Neutrophil (primary cell): ENCODE data around the gene GINS2.

Experiments used
- H3K27ac ChIP-seq: fragments of 200-600 bp; sonication (generic); 2 replicates; pipeline ENCODE4 v1.5.1; 2016; ENCODE audit warnings: mild to moderate bottlenecking, moderate library complexity
- H3K27me3 ChIP-seq: fragments of 200-600 bp; sonication (generic); 2 replicates; pipeline ENCODE4 v1.6.0; 2016; ENCODE audit warnings: mild to moderate bottlenecking
- H3K36me3 ChIP-seq: fragments of 200-600 bp; sonication (generic); 2 replicates; pipeline ENCODE4 v1.5.1; 2017
- H3K4me1 ChIP-seq, 2 experiments: fragments of 200-600 bp in 1 of 2; sonication (generic) in 1 of 2; 1 replicate in 1 of 2; 2 replicates in 1 of 2; pipeline versions ENCODE4 v1.5.1 to v1.6.1; 2013 to 2016; ENCODE audit warnings: low read depth in 1 of 2, low read length in 1 of 2, mild to moderate bottlenecking in 1 of 2, moderate library complexity in 1 of 2; ENCODE audit not compliant: control insufficient read depth in 1 of 2, insufficient read depth in 1 of 2
- H3K4me3 ChIP-seq, 2 experiments: fragments of 200-600 bp in 1 of 2; sonication (generic) in 1 of 2; 1 replicate in 1 of 2; 2 replicates in 1 of 2; pipeline ENCODE4 v1.5.1; 2013 to 2016; ENCODE audit warnings: low read depth in 1 of 2, low read length in 1 of 2, mild to moderate bottlenecking in 1 of 2, moderate library complexity in 1 of 2
- H3K9me3 ChIP-seq: fragments of 200-600 bp; sonication (generic); 2 replicates; pipeline ENCODE4 v1.5.1; 2016
- CTCF ChIP-seq: fragments of 200-600 bp; sonication (generic); IDR thresholded peaks from 2 replicates; pipeline ENCODE4 v1.5.1; 2016; ENCODE audit warnings: antibody characterized with exemption

The GINS2 gene

GRCh38 chr16:85673529-85674417 is 15.0 kb downstream of the GINS2 start:
- Histone ChIP-seq H3K4me3 (no peak overlapping the region), H3K36me3 (peaks cover 92% of the 10 kb centered on the region), H3K27me3 (no peaks in the 10 kb centered on the region), H3K9me3 (no peaks in the 10 kb centered on the region), H3K4me1 (no peaks in the 10 kb centered on the region), H3K27ac (no peak overlapping the region)
- no peak for TF ChIP-seq CTCF

DNA sequence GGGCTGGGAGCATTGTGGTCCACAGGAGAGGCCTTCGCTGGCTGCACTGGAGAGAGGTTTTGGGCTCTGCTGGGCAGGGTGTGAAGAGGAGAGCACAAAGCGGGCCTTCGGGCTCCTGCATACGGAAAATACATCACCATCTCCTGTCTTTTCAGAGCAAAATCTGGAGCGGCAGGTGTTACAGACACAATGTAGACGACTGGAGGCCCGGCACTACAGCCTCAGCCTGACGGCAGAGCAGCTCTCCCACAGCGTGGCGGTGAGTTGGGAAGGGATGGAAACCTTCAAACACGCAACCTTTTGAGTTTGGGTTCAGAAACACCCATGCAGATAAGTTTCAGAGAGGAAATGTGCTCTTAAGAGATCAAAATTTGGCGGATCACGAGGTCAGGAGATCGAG is 17.9 kb downstream of the GINS2 start:
- Histone ChIP-seq H3K27ac (no peak overlapping the region), H3K9me3 (no peaks in the 10 kb centered on the region), H3K27me3 (no peaks in the 10 kb centered on the region), H3K4me3 (no peak overlapping the region), H3K4me1 (no peaks in the 10 kb centered on the region), H3K36me3 (peaks cover 93% of the 10 kb centered on the region)
- TF ChIP-seq CTCF, result no peak

- Histone ChIP-seq H3K4me3 (no peak overlapping the region), H3K36me3 (peaks cover 93% of the 10 kb centered on the region), H3K4me1 (no peaks in the 10 kb centered on the region), H3K9me3 (no peaks in the 10 kb centered on the region), H3K27me3 (no peaks in the 10 kb centered on the region), H3K27ac (no peak overlapping the region)
- no peak for TF ChIP-seq CTCF
Measured at GRCh38 chr16:85668676-85669424, 19.9 kb downstream of the GINS2 start.

DNA sequence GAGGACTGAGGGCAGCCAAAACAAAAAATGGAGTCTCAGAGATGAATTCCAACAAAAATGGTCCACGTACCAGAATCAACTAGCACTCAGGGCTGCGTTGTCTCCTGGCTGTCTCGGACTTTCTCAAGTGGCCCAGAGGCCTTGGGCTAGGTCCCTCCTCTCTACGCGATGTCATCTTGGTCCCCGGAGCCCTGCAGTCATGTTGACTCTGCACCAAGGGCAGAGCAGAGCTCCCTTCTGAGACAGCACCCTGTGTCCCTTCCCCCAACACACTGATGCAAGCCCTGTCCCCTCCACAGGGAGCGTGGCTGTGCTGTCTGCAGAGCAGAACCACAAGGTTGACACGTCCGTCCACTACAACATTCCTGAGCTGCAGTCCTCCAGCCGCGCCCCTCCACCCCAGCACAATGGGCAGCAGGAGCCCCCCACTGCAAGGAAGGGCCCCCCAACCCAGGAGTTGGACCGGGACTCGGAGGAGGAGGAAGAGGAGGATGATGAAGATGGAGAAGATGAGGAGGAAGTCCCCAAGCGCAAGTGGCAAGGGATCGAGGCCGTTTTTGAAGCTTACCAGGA is 20.8 kb downstream of the GINS2 start:
- peaks cover 96% of the 10 kb centered on the region for H3K36me3 ChIP-seq
- H3K27ac ChIP-seq, result no peak overlapping the region
- no peaks in the 10 kb centered on the region for H3K9me3 ChIP-seq
- no peak for TF ChIP-seq CTCF
- no peaks in the 10 kb centered on the region for H3K4me1 ChIP-seq
- no peaks in the 10 kb centered on the region for H3K27me3 ChIP-seq
- no peak overlapping the region for H3K4me3 ChIP-seq

DNA sequence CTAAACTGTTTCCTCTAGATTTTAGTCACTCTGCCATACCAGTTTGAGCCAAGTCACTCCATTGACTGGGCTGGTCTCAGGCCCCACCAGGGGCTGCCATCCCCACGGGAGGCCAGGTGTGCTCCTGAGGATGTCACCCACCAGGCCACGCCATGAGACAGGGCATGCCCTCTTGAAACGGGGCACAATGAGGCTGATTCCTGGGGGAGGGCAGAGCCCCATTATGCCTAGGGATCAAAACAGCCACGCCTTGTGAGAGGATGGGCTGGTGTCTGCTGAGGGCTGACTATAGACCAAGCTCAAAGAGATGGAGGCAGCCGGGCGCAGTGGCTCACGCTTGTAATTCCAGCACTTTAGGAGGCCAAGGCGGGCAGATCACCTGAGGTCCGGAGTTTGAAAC is 21.5 kb downstream of the GINS2 start:
- H3K27me3 ChIP-seq, result no peaks in the 10 kb centered on the region
- H3K27ac ChIP-seq, result no peak overlapping the region
- no peak overlapping the region for H3K4me3 ChIP-seq
- H3K4me1 ChIP-seq, result no peaks in the 10 kb centered on the region
- peaks cover 96% of the 10 kb centered on the region for H3K36me3 ChIP-seq
- H3K9me3 ChIP-seq, result no peaks in the 10 kb centered on the region
- TF ChIP-seq CTCF, result no peak
